ENCODE data around the gene DUSP10. TPM values are rescaled to one million over a fixed set of nuclear protein-coding genes. Genes with fewer than 3 reads are reported as not detected.

Gene DUSP10
- total RNA-seq, 1 experiment from 2014 or later: 1.7 TPM

DNA sequence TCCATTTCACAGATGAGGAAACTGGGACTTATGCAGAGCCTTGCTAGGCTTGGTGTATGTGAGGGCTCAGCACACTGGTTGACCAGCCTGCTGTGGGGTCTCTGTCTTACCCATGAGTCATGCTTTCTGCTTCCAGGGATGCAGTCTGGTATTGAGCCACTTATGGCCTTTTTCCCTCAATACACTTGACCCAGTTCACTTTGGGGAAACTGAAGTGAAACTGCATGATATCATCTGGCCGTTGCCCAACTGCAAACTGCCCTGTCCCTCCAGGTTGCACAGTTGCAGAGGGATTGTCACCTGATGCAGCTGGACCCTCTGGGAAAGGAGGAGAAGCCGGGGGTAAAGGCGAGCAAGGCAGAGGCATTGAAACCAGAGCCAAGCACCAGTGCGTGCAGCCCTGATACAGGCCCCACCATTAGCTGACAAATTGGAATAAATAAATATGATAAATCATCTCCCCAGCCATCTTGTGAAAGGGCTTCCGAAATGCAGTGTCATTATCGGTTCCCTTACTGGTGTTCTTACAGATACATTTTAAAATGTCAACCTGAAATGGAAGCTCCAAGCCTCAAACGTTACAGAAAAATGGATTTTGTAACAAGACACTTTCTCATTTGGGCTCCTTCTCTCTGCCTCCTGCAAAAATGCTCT, 39.3 kb upstream of the DUSP10 start:
- Histone ChIP-seq H3K9me3 (ENCODE audit: control insufficient read depth in 1 of 2, insufficient read depth in 1 of 2, low read depth in 1 of 2, low read length in 2 of 2) (no peaks in the 10 kb centered on the region), H3K36me3 (ENCODE audit: control insufficient read depth in 1 of 2, insufficient read depth in 2 of 2, low read length in 2 of 2) (no peaks in the 10 kb centered on the region), H3K9me2 (ENCODE audit: insufficient read depth) (no peaks in the 10 kb centered on the region), H3K79me2 (ENCODE audit: insufficient read depth, low read length) (no peaks in the 10 kb centered on the region), H4K20me1 (ENCODE audit: insufficient read depth) (no peaks in the 10 kb centered on the region), H3K4me1 (ENCODE audit: control insufficient read depth in 1 of 2, insufficient read depth in 2 of 2, low read length in 2 of 2) (no peaks in the 10 kb centered on the region), H3K4me3 (replicated peaks in 1 of 2; ENCODE audit: low read depth in 1 of 2, low read length in 2 of 2) (no peak overlapping the region), H3K27ac (ENCODE audit: low read depth, low read length) (no peak overlapping the region), H3K4me2 (ENCODE audit: low read length) (no peak overlapping the region), H3K27me3 (ENCODE audit: insufficient read depth, low read length) (no peaks in the 10 kb centered on the region), H2AFZ (ENCODE audit: low read depth, low read length, poor library complexity, severe bottlenecking) (no peak overlapping the region), H3K9ac (ENCODE audit: low read length) (no peak overlapping the region)
- ChIA-PET CTCF (no interaction called here), POLR2A (no interaction called here), RAD21 (ENCODE audit: low non-redundant PET in 1 of 2, low total read pairs in 2 of 2, uncharacterized antibody in 2 of 2, unreplicated experiment in 2 of 2) (no interaction called here)
- DNase-seq (ENCODE audit: low read depth, low spot score) (no peak), ATAC-seq (no peak)
- no peak for TF ChIP-seq TCF7L2 (IDR thresholded peaks at IDR 0.05; ENCODE audit: borderline replicate concordance, extremely low read depth, insufficient read depth, insufficient read length)
- TF ChIP-seq POLR2A (IDR thresholded peaks at IDR 0.05; ENCODE audit: borderline replicate concordance, extremely low read depth, insufficient read depth, insufficient read length): no peak
- no peak for TF ChIP-seq JUND (IDR thresholded peaks at IDR 0.05)
- intact Hi-C loops (cut with micrococcal nuclease): no loop called here
- BruUV-seq (replicated peaks): no TSS peak

DNA sequence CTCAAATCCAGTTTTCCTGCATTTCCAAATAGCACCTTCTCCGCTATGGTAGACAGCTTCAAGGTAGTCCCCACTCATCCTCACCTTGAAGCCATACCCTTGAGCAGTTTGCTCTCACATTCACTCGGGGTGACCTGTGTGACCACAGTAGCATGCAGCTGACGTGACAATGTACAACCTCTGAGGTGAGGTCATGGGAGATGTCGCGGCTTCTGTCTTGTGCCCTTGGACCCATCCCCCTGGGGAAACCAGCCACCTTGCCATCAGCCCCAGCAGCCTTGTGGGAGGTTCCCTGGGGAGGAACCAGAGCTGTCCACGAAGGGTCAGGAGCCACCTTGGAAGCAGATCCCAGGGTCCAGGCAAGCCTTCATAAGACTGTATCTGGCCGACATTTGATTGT, 38.3 kb upstream of the DUSP10 start:
- Histone ChIP-seq H3K79me2 (ENCODE audit: insufficient read depth, low read length) (no peaks in the 10 kb centered on the region), H3K9me3 (ENCODE audit: control insufficient read depth in 1 of 2, insufficient read depth in 1 of 2, low read depth in 1 of 2, low read length in 2 of 2) (no peaks in the 10 kb centered on the region), H3K27ac (ENCODE audit: low read depth, low read length) (no peak overlapping the region), H4K20me1 (ENCODE audit: insufficient read depth) (no peaks in the 10 kb centered on the region), H3K27me3 (ENCODE audit: insufficient read depth, low read length) (no peaks in the 10 kb centered on the region), H3K4me1 (ENCODE audit: control insufficient read depth in 1 of 2, insufficient read depth in 2 of 2, low read length in 2 of 2) (no peaks in the 10 kb centered on the region), H3K4me2 (ENCODE audit: low read length) (no peak overlapping the region), H2AFZ (ENCODE audit: low read depth, low read length, poor library complexity, severe bottlenecking) (no peak overlapping the region), H3K9ac (ENCODE audit: low read length) (no peak overlapping the region), H3K36me3 (ENCODE audit: control insufficient read depth in 1 of 2, insufficient read depth in 2 of 2, low read length in 2 of 2) (no peaks in the 10 kb centered on the region), H3K9me2 (ENCODE audit: insufficient read depth) (no peaks in the 10 kb centered on the region), H3K4me3 (replicated peaks in 1 of 2; ENCODE audit: low read depth in 1 of 2, low read length in 2 of 2) (no peak overlapping the region)
- DNase-seq (ENCODE audit: low read depth, low spot score) (no peak), ATAC-seq (no peak)
- intact Hi-C loops (cut with micrococcal nuclease): no loop called here
- TF ChIP-seq, protein P1, sequence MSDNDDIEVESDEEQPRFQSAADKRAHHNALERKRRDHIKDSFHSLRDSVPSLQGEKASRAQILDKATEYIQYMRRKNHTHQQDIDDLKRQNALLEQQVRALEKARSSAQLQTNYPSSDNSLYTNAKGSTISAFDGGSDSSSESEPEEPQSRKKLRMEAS (IDR thresholded peaks at IDR 0.05): no peak
- TF ChIP-seq EZH2 (IDR thresholded peaks at IDR 0.05) (no peak), SIN3A (IDR thresholded peaks at IDR 0.05; ENCODE audit: low read depth) (no peak), TCF7L2 (IDR thresholded peaks at IDR 0.05; ENCODE audit: borderline replicate concordance, extremely low read depth, insufficient read depth, insufficient read length) (no peak), CBX3 (IDR thresholded peaks at IDR 0.05; ENCODE audit: low read depth) (no peak), ELF1 (IDR thresholded peaks at IDR 0.05; ENCODE audit: borderline replicate concordance, low read depth) (no peak)
- ChIA-PET CTCF (no interaction called here), RAD21 (ENCODE audit: low non-redundant PET in 1 of 2, low total read pairs in 2 of 2, uncharacterized antibody in 2 of 2, unreplicated experiment in 2 of 2) (no interaction called here), POLR2A (no interaction called here)
- BruUV-seq (replicated peaks): no TSS peak

Data from HCT116 (cell line).